Dendritic cell treated with granulocyte-macrophage colony-stimulating factor and Interleukin-4, amounts not matched to agents 40 ng/mL and 50 ng/mL, for 4 days (primary cell): ENCODE measurements around the gene CAPN2.

ENCODE experiments used
- H3K27ac Mint-ChIP-seq: one replicate; pipeline ENCODE4 v1.8.0; 2022; ENCODE audit warnings: mild to moderate bottlenecking, mixed read lengths
- H3K27me3 Mint-ChIP-seq: one replicate; pipeline ENCODE4 v1.8.0; 2022; ENCODE audit warnings: mild to moderate bottlenecking, mixed read lengths
- H3K36me3 Mint-ChIP-seq: one replicate; pipeline ENCODE4 v1.8.0; 2022; ENCODE audit warnings: low read depth, mixed read lengths
- H3K4me1 Mint-ChIP-seq: one replicate; pipeline ENCODE4 v1.8.0; 2022; ENCODE audit warnings: low read depth, mixed read lengths
- H3K4me3 Mint-ChIP-seq: one replicate; pipeline ENCODE4 v1.8.0; 2022; ENCODE audit warnings: mild to moderate bottlenecking, moderate library complexity, mixed read lengths
- H3K9me3 Mint-ChIP-seq: one replicate; pipeline ENCODE4 v1.8.0; 2022; ENCODE audit warnings: mixed read lengths
- intact Hi-C: fragments of 100-400 bp; cut with micrococcal nuclease; formaldehyde crosslinking; loops from one replicate; pipeline ENCODE4 v1.15.0; 2022

Gene CAPN2

DNA sequence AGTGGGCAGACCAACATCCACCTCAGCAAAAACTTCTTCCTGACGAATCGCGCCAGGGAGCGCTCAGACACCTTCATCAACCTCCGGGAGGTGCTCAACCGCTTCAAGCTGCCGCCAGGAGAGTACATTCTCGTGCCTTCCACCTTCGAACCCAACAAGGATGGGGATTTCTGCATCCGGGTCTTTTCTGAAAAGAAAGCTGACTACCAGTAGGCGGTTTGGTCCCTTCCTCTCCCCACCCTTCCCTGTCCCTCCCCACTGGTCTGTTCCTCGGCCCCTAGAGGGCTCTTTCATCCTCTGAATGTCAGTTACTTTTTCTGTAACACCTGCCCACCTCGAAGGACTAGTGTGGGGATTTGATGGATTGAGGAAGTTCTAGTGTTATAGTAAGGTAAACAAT is 46.9 kb downstream of the CAPN2 start:
- H3K27ac Mint-ChIP-seq, result no peak overlapping the region
- H3K9me3 Mint-ChIP-seq, result no peaks in the 10 kb centered on the region
- peaks cover 99% of the 10 kb centered on the region for H3K36me3 Mint-ChIP-seq
- intact Hi-C loops, result no loop called here
- no peak overlapping the region for H3K4me3 Mint-ChIP-seq
- H3K27me3 Mint-ChIP-seq, result no peaks in the 10 kb centered on the region
- no peaks in the 10 kb centered on the region for H3K4me1 Mint-ChIP-seq

DNA sequence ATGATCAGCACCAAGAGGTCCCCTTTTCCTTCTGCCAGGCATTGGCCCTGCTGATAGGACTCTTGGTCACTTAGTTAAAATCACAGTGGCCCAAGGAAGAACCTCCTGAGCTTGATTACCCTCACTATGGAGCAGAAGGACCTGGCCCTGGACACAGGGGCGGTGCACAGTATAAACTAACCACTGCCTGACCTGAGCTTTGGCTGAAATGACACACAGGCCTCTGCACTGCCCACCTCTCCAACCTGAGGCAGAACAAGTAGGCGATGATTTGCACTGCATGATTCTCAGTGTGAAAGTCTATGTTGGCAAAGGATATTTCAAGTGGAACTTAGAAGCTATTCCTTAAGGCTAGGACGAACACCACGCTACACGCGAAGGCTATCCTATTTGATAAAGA is 48.5 kb downstream of the CAPN2 start:
- H3K4me1 Mint-ChIP-seq, result no peaks in the 10 kb centered on the region
- H3K4me3 Mint-ChIP-seq, result no peak overlapping the region

DNA sequence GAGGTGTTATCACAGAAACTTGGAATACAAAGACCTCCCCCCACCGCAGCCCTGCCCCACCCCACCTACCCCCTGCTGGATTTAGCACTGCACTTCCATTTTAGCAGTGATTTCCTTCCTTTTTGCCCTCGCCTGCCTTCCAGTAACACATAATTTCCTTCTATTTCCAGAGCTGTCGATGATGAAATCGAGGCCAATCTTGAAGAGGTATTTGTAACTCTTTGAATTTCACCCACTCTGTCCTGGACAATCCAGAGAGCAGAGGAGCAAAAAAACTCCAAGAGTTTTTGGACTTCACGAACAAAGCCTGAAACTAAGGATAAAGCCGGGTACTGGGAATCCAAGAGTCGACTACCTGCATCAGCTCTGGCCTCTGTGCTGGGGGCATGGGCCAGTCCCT is 49.1 kb downstream of the CAPN2 start:
- Mint-ChIP-seq H3K4me3 (no peak overlapping the region), H3K27ac (no peak overlapping the region), H3K27me3 (no peaks in the 10 kb centered on the region), H3K9me3 (no peaks in the 10 kb centered on the region), H3K4me1 (no peaks in the 10 kb centered on the region), H3K36me3 (peaks cover 100% of the 10 kb centered on the region)
- intact Hi-C loops, result no loop called here

More for the DNA sequence above, 48.5 kb downstream of the CAPN2 start:
- no peaks in the 10 kb centered on the region for H3K27me3 Mint-ChIP-seq
- peaks cover 100% of the 10 kb centered on the region for H3K36me3 Mint-ChIP-seq
- H3K9me3 Mint-ChIP-seq, result no peaks in the 10 kb centered on the region
- H3K27ac Mint-ChIP-seq, result no peak overlapping the region
- intact Hi-C loops, result no loop called here

DNA sequence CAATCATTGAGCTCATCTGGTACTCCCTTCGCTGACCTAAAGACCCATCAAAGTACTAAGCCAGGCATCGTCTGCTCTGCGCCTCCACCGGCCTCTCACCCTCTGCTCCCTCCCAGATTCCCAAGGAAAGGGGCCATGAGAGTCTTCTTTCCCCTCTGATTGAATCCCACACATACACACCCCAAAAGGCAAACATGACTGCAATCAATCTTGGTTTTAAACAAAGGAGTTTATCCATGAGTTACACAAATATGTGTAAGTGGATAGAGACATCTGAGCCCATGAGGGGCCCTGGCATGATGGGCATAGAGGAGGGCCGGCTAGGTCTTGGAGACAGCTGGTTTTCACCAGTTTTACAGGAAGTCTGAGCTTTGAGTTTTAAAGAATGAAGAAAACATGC is 50.9 kb downstream of the CAPN2 start:
- Mint-ChIP-seq H3K9me3 (no peaks in the 10 kb centered on the region), H3K36me3 (peaks cover 88% of the 10 kb centered on the region), H3K27ac (peak overlapping the region; percentile 21), H3K4me3 (no peak overlapping the region), H3K27me3 (no peaks in the 10 kb centered on the region), H3K4me1 (no peaks in the 10 kb centered on the region)
- intact Hi-C loops, result no loop called here

DNA sequence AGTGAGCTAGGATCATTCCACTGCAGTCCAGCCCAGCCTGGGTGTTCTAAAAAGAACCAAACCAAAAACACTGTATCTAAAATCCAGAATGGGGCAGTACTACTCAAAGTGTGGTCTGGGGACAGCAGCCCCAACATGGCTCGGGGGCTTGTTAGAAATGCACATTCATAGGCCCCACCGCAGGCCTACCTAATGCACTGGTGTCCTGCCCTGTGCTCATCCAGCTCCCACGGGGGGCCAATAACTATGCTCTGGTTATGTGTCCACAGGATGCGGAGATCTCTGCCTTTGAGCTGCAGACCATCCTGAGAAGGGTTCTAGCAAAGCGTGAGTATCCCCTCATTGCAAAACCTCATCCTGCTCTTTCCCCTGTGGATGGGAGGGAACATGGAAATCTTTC is 51.5 kb downstream of the CAPN2 start:
- H3K27ac Mint-ChIP-seq, result no peak overlapping the region
- H3K4me3 Mint-ChIP-seq, result no peak overlapping the region
- no peaks in the 10 kb centered on the region for H3K27me3 Mint-ChIP-seq
- intact Hi-C loops, result no loop called here
- H3K36me3 Mint-ChIP-seq, result peaks cover 86% of the 10 kb centered on the region
- no peaks in the 10 kb centered on the region for H3K9me3 Mint-ChIP-seq
- H3K4me1 Mint-ChIP-seq, result no peaks in the 10 kb centered on the region

DNA sequence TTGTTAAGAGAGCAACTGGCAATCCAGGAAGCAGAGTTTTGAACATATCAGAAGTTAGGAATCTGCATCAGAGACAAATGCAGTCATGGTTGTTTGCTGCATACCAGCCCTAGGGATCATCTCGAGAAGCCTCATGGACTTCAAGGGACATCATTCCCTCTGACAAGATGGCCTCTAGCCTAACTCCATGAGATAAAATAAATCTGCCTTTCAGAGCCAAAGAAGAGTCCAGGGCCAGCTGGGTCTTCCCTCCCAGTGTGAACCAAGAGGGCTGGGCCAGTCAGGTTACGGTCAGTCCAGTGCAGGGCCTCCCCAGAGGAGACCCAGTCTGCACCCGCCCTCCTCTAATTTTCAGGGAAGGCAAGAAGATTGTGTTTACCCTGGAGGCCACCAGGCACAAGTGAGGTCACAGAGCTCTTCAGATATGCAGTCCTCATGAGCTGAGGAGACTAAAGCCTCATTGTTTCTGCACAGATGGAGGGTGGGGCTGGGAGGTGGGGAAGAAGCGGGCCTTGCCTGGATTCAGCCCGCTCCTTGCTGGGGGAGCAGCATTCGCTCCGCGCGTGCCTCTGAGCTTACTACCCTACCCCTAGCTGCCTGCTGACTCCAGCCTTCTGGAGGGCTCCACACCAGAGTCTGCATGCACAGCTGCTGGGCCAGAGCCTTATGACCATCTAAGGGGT is 52.8 kb downstream of the CAPN2 start:
- Mint-ChIP-seq H3K27me3 (no peaks in the 10 kb centered on the region), H3K4me3 (no peak overlapping the region), H3K27ac (no peak overlapping the region), H3K36me3 (peaks cover 86% of the 10 kb centered on the region), H3K9me3 (no peaks in the 10 kb centered on the region), H3K4me1 (no peaks in the 10 kb centered on the region)
- intact Hi-C loops, result no loop called here

DNA sequence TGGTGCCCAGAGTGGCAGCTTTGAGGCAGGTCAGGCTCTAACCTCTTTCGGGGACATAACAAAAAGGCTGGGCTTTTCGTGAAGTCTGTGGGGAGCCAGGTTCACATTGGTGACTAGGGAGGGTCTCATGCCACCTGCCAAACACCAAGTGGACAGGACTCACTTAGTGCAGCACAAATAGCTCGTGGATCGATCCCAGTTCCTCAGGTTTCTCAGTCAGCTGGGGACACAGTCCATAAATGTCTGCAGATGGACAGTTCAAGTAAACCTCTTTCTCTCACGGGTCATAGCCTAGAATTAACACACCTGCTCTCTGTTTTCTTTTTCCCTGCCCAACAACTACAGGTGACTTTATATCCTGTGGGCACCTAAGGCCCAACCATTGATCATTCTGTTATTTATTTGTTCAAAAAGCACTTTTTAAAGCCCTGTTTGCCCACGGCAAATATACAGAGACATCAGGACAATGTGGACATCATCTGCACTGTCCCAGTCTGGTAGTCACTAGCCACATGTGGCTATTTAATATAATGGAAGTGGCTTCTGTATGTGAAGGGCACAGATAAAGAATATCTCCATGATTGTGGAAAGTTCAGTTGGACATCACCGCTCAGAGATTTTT is 53.5 kb downstream of the CAPN2 start:
- Mint-ChIP-seq H3K4me1 (no peaks in the 10 kb centered on the region), H3K36me3 (peaks cover 84% of the 10 kb centered on the region), H3K4me3 (no peak overlapping the region), H3K27me3 (no peaks in the 10 kb centered on the region), H3K27ac (no peak overlapping the region), H3K9me3 (no peaks in the 10 kb centered on the region)
- intact Hi-C loops, result no loop called here

DNA sequence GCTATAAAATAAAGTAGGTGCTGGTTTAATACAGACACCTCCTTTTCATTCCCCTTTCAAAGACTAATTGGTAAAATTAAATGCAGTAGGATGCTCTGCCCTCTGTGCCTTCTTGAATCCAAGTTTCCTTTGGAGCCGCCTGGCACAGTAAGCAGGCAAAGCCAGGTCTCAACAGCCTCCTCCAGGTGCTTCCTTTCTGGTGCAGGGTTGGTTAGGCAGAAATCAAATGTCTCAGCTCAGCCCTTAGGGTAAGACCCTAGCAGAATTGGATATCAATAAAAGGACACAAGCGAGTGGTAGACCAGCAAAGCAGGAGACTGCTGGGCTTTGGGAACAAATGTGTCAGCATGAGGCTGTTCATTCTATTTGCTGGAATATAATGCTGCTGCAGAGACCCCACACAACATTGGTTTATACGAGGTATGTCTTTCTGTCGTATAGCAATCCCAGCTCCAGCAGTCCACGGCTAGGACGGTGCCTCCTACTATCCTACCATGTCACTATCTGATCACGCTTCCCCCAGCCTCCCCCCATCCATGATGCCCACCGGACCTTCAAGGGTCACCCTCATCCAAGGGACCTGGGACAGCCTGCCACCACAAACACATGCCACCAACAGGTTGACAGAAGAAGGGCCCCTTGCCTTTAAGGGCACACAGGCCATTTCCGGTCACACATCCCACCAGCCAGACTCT is 58.4 kb downstream of the CAPN2 start:
- Mint-ChIP-seq H3K9me3 (no peaks in the 10 kb centered on the region), H3K4me1 (no peaks in the 10 kb centered on the region), H3K36me3 (peaks cover 83% of the 10 kb centered on the region), H3K4me3 (no peak overlapping the region), H3K27me3 (no peaks in the 10 kb centered on the region), H3K27ac (peak overlapping the region; percentile 5)
- intact Hi-C loops, result loop anchor here (10.0 kb wide), 1 partner anchor 614 kb away; no protein-coding TSS in a partner anchor

DNA sequence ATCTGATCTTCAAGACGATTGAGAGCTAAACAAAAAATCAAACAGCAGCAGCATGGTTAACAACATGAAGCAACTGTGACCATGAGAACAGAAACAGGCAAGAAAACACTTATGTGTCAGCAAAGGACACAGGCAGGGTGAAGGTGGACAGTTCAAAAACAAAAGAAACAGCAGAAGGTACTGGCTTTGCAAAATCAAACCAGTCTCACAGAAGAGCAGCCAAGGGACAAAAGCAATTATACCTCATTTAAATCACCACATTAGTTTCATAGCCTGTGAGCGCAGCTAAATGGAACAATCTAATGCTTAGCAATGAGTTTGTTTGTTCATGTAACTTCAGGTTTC is 59.1 kb downstream of the CAPN2 start:
- Mint-ChIP-seq H3K4me1 (peaks cover 5% of the 10 kb centered on the region), H3K27ac (peak overlapping the region; percentile 5), H3K4me3 (no peak overlapping the region), H3K9me3 (no peaks in the 10 kb centered on the region), H3K27me3 (no peaks in the 10 kb centered on the region), H3K36me3 (peaks cover 83% of the 10 kb centered on the region)
- intact Hi-C loops, result loop anchor here (10.0 kb wide), 1 partner anchor 613 kb away; no protein-coding TSS in a partner anchor

DNA sequence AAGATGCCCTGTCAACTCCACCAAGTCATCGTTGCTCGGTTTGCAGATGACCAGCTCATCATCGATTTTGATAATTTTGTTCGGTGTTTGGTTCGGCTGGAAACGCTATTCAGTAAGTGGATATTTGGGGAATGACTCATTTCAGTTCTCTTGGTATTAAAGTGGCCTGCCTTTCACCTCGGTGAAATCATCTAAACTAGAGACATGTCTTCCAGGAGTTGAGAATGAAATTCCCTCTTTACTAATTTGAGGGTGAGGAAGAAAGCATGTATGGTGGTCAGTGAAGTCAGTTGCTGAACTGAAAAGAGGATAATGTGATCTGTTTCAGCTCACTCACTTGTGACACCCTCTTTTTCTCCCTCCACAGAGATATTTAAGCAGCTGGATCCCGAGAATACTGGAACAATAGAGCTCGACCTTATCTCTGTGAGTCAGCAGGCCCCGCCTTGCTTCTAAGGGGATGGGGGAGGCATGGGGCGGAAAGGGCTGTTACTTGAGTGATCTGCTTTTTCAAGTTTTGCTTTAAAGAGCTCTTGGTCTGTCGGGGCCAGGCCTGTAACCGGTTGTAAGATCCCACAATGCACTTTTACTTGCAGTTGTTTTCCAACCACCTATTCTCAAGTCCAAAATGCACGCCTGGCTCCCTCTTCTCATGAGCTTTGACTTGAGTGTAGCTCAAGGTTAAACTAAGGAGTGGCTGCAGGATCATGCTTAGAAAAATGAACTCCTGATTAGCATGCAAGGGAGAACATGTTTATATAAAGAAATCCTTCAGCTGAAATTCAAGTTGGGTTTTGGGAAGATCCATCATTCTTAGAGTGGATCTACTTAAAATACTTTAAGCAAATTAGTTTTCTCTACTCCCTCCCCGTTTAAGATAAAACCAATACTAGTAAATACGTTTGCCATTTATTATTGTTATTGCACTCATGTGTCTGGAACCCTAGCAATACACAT is 59.8 kb downstream of the CAPN2 start:
- peaks cover 84% of the 10 kb centered on the region for H3K36me3 Mint-ChIP-seq
- H3K4me3 Mint-ChIP-seq, result no peak overlapping the region
- no peaks in the 10 kb centered on the region for H3K27me3 Mint-ChIP-seq
- H3K4me1 Mint-ChIP-seq, result peaks cover 6% of the 10 kb centered on the region
- H3K27ac Mint-ChIP-seq, result no peak overlapping the region
- intact Hi-C loops, result loop anchor here (10.0 kb wide), 1 partner anchor 613 kb away; no protein-coding TSS in a partner anchor
- no peaks in the 10 kb centered on the region for H3K9me3 Mint-ChIP-seq

DNA sequence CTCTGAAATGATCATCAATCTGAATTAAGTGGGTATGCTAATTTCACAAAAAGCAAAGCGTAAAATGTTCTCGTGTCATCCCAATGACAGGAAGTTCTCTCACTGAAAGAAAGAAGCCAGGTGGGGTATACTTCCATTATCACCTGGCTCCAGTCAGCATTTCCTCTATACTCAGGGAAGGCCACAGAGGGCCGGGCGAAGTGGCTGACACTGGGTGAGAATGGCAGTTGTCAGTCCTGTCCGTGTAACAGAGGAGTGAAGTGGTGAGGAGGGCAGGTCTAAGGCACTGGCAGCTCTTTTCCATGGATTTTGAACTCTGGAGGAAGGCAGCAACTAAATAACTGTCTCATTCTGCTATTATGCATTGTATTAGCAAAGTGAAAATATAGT is 60.4 kb downstream of the CAPN2 start:
- intact Hi-C loops, result loop anchor here (10.0 kb wide), 1 partner anchor 612 kb away; no protein-coding TSS in a partner anchor
- Mint-ChIP-seq H3K4me1 (peaks cover 6% of the 10 kb centered on the region), H3K4me3 (no peak overlapping the region), H3K36me3 (peaks cover 91% of the 10 kb centered on the region), H3K27ac (no peak overlapping the region), H3K27me3 (no peaks in the 10 kb centered on the region), H3K9me3 (no peaks in the 10 kb centered on the region)

DNA sequence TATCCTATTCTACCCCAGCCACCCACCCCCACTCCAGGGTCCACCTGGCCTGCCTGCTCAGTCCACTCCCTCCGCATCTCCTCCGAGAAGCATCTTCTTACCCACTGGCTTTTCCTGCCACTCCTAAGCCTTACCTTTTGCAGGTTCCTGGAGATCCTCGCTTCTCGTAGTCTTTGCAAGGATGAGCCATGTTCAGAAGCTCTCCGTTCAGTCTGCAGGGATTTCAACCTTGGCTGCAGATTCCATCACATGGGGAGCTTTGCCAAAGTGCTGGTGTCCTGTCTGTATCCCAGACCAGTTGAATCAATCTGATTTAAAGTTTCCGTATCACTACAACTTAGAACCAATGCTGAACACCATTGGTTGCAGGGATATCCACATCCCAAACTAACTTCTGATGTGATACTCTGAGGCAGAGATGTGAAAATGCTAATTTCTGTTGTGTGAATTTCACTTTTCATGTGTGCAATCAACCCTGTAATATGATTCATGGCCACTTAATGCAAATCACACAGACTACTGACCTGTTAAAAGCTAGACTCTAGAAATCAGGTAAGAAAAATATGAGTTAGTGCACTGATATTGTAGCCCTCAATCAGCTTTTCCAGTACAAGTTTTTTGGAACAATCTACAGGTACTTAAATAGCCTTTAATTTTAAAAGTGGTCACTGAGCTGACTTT is 61.9 kb downstream of the CAPN2 start:
- intact Hi-C loops, result loop anchor here (10.0 kb wide), 1 partner anchor 611 kb away; no protein-coding TSS in a partner anchor
- Mint-ChIP-seq H3K27me3 (no peaks in the 10 kb centered on the region), H3K4me1 (peaks cover 6% of the 10 kb centered on the region), H3K36me3 (peaks cover 95% of the 10 kb centered on the region), H3K4me3 (no peak overlapping the region), H3K9me3 (no peaks in the 10 kb centered on the region), H3K27ac (no peak overlapping the region)

DNA sequence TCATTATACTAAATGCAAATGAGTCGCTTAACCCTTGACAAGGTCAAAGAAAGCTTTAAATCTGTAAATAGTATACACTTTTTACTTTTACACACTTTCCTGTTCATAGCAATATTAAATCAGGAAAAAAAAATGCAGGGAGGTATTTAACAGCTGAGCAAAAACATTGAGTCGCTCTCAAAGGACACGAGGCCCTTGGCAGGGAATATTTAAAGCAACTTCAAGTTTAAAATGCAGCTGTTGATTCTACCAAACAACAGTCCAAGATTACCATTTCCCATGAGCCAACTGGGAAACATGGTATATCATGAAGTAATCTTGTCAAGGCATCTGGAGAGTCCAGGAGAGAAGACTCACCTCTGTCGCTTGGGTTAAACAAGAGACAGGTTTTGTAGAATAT is 62.7 kb downstream of the CAPN2 start:
- no peaks in the 10 kb centered on the region for H3K27me3 Mint-ChIP-seq
- H3K27ac Mint-ChIP-seq, result no peak overlapping the region
- intact Hi-C loops, result loop anchor here (10.0 kb wide), 1 partner anchor 610 kb away; no protein-coding TSS in a partner anchor
- H3K4me3 Mint-ChIP-seq, result no peak overlapping the region
- H3K9me3 Mint-ChIP-seq, result no peaks in the 10 kb centered on the region
- H3K36me3 Mint-ChIP-seq, result peaks cover 94% of the 10 kb centered on the region
- peaks cover 6% of the 10 kb centered on the region for H3K4me1 Mint-ChIP-seq
